NOMO-1 treated with DMSO at 0.1 percent for 48 hours (cell line): ENCODE data around the gene SPAG9.
"Not testable (repeated sequence)": the region's sequence is repeated elsewhere in the genome, so short reads cannot be mapped to it uniquely, and the experiment has no call there.

Source experiments
- DNase-seq: peaks from one replicate; lab custom pipeline; 2025; ENCODE audit not compliant: unreplicated experiment; lab: John Stamatoyannopoulos, UW

The SPAG9 gene

GRCh38 chr17:51133365-51133764 lies 12.7 kb upstream of the SPAG9 start:
- DNase-seq: no peak

GRCh38 chr17:51132964-51133319 lies 12.3 kb upstream of the SPAG9 start:
- DNase-seq: peak; percentile 12

GRCh38 chr17:51128076-51128475 lies 7.4 kb upstream of the SPAG9 start:
- peak; percentile 0 for DNase-seq

- DNase-seq: no peak
Measured at GRCh38 chr17:51124640-51125503, 4.2 kb upstream of the SPAG9 start.

GRCh38 chr17:51122473-51123115 lies 1.9 kb upstream of the SPAG9 start:
- not testable (repeated sequence) for DNase-seq

GRCh38 chr17:51121620-51122472 lies 1.2 kb upstream of the SPAG9 start:
- DNase-seq: peak; percentile 94

- DNase-seq: peak; percentile 37
Measured at GRCh38 chr17:51120357-51120738, 320 bp downstream of the SPAG9 start.

- peak; percentile 59 for DNase-seq
Measured at GRCh38 chr17:51119415-51120356, 982 bp downstream of the SPAG9 start.

GRCh38 chr17:51118330-51119195 lies 2.1 kb downstream of the SPAG9 start:
- DNase-seq: no peak

- no peak for DNase-seq
Measured at GRCh38 chr17:51115179-51115578, 5.5 kb downstream of the SPAG9 start.

GRCh38 chr17:51112303-51113222 lies 8.1 kb downstream of the SPAG9 start:
- peak; percentile 70 for DNase-seq

GRCh38 chr17:51107778-51108177 lies 12.9 kb downstream of the SPAG9 start:
- no peak for DNase-seq

- no peak for DNase-seq
Measured at GRCh38 chr17:51103451-51103850, 17.2 kb downstream of the SPAG9 start.

GRCh38 chr17:51103050-51103449 lies 17.6 kb downstream of the SPAG9 start:
- no peak for DNase-seq

GRCh38 chr17:51097708-51098446 lies 22.8 kb downstream of the SPAG9 start:
- peak; percentile 9 for DNase-seq

- DNase-seq: no peak
Measured at GRCh38 chr17:51091635-51092034, 29.0 kb downstream of the SPAG9 start.

- DNase-seq: peak; percentile 74
Measured at GRCh38 chr17:51088868-51089267, 31.8 kb downstream of the SPAG9 start.

- peak; percentile 61 for DNase-seq
Measured at GRCh38 chr17:51088287-51088686, 32.4 kb downstream of the SPAG9 start.
